HepG2 (cell line): Measurements from ENCODE around the gene MPST. TPM values are rescaled to one million over a fixed set of nuclear protein-coding genes. Genes with fewer than 3 reads are reported as not detected.

ENCODE experiments used
- ATAC-seq: fragments of 200-7000 bp; cut with Tn5 transposase; 3 replicates; pipeline ENCODE4 v1.9.1; 2020; ENCODE audit warnings: mild to moderate bottlenecking, moderate library complexity
- BruUV-seq: library from RNA; stranded (reverse); fragments of 400-500 nt; replicated peaks from 2 replicates; lab custom pipeline; 2021; lab: Mats Ljungman, UMichigan
- CTCF ChIA-PET: fragments of 300-600 bp; formaldehyde crosslinking; extraction: SDS; loops from one replicate; lab custom pipeline; 2021; ENCODE audit warnings: low total read pairs, inconsistent platforms, low intra/inter-chr PET ratio; lab: Yijun Ruan, JAX
- POLR2A ChIA-PET: fragments of 350-600 bp; sonication (Branson Sonifier 250); formaldehyde crosslinking; loops from one replicate; lab custom pipeline; 2020; ENCODE audit warnings: antibody characterized with exemption, inconsistent platforms; lab: Yijun Ruan, JAX
- DNase-seq: peaks from one replicate; pipeline ENCODE4 v3.0.0-alpha.2; 2015; ENCODE audit warnings: low spot score
- FAIRE-seq: peaks from 3 replicates; lab custom pipeline; 2011; peaks lifted over from hg19 to GRCh38; lab: Jason Lieb, UNC
- H2AFZ ChIP-seq: one replicate; pipeline ENCODE4 v1.6.1; 2011; ENCODE audit warnings: low read length, inconsistent platforms
- H3K27ac ChIP-seq: fragments of 300-600 bp; 3 replicates; pipeline ENCODE4 v1.8.0; 2011; ENCODE audit warnings: mixed run types, mild to moderate bottlenecking, mixed read lengths, low read length, inconsistent platforms; ENCODE audit not compliant: insufficient read depth; ENCODE audit errors: extremely low read length
- H3K27me3 ChIP-seq, 2 experiments: fragments of 200-600 bp in 1 of 2; 2 replicates in 1 of 2; 3 replicates in 1 of 2; pipeline versions ENCODE4 v1.6.0 to v1.8.0; 2011; ENCODE audit warnings: low read length in 2 of 2, mild to moderate bottlenecking in 2 of 2, moderate library complexity in 2 of 2, inconsistent platforms in 1 of 2; ENCODE audit not compliant: insufficient read depth in 2 of 2, control insufficient read depth in 1 of 2
- H3K36me3 ChIP-seq, 2 experiments: fragments of 200-600 bp in 1 of 2; replicated peaks in 1 of 2; 2 replicates in 1 of 2; 3 replicates in 1 of 2; pipeline versions ENCODE4 v1.5.1 to v1.8.0; 2011; ENCODE audit warnings: low read length in 2 of 2, inconsistent platforms in 1 of 2; ENCODE audit not compliant: insufficient read depth in 2 of 2, control insufficient read depth in 1 of 2
- H3K4me1 ChIP-seq: 2 replicates; pipeline ENCODE4 v1.5.1; 2012; ENCODE audit warnings: low read length, inconsistent platforms; ENCODE audit not compliant: insufficient read depth
- H3K4me2 ChIP-seq: 2 replicates; pipeline ENCODE4 v1.6.0; 2011; ENCODE audit warnings: low read depth, low read length, inconsistent platforms
- H3K4me3 ChIP-seq, 3 experiments: fragments of 200-600 bp in 1 of 3; sonication (generic), shearing (Covaris generic) in 1 of 3; replicated peaks in 1 of 3; 2 replicates each; pipeline ENCODE4 v1.5.1; 2011 to 2016; ENCODE audit warnings: low read length in 3 of 3, inconsistent platforms in 2 of 3, low read depth in 2 of 3, mild to moderate bottlenecking in 2 of 3, control low read depth in 1 of 3, mixed read lengths in 1 of 3; ENCODE audit not compliant: insufficient read depth in 1 of 3
- H3K79me2 ChIP-seq: one replicate; pipeline ENCODE4 v1.6.1; 2011; ENCODE audit warnings: low read length, inconsistent platforms; ENCODE audit not compliant: insufficient read depth
- H3K9ac ChIP-seq: 2 replicates; pipeline ENCODE4 v1.6.0; 2011; ENCODE audit warnings: mild to moderate bottlenecking, low read depth, low read length, inconsistent platforms; ENCODE audit not compliant: insufficient read depth
- H3K9me3 ChIP-seq: 2 replicates; pipeline ENCODE4 v1.5.1; 2012; ENCODE audit warnings: mild to moderate bottlenecking, low read length
- H4K20me1 ChIP-seq: 2 replicates; pipeline ENCODE4 v1.6.0; 2011; ENCODE audit warnings: inconsistent platforms, mild to moderate bottlenecking, low read length, moderate library complexity; ENCODE audit not compliant: insufficient read depth
- ATF2 ChIP-seq: sonication (generic); formaldehyde crosslinking; IDR thresholded peaks from 2 replicates; pipeline ENCODE4 v1.4.0; 2020; ENCODE audit warnings: missing genetic modification reagents
- FOSL2 ChIP-seq: sonication (generic); formaldehyde crosslinking; IDR thresholded peaks from 2 replicates; pipeline ENCODE4 v1.4.0; 2020; ENCODE audit warnings: missing genetic modification reagents
- FOXO4 ChIP-seq: sonication (generic); formaldehyde crosslinking; conservative IDR thresholded peaks from 2 replicates; pipeline ENCODE4 v1.8.1; 2023; ENCODE audit warnings: missing genetic modification reagents
- HNRNPUL1 ChIP-seq: fragments of 200-400 bp; formaldehyde crosslinking; IDR thresholded peaks from 2 replicates; pipeline ENCODE4 v1.6.1; 2017; ENCODE audit warnings: low read depth, mild to moderate bottlenecking, low read length, moderate library complexity
- HOMEZ ChIP-seq: IDR thresholded peaks from 2 replicates; pipeline ENCODE4 v1.6.1; 2016; ENCODE audit warnings: low read depth
- KLF13 ChIP-seq: sonication (generic); formaldehyde crosslinking; IDR thresholded peaks from 2 replicates; pipeline ENCODE4 v1.4.0; 2020; ENCODE audit warnings: mild to moderate bottlenecking, missing genetic modification reagents
- PHF20 ChIP-seq: sonication (generic); formaldehyde crosslinking; IDR thresholded peaks from 2 replicates; pipeline ENCODE4 v1.5.0; 2020; ENCODE audit warnings: mild to moderate bottlenecking, missing genetic modification reagents
- PRMT3 ChIP-seq: sonication (generic); formaldehyde crosslinking; IDR thresholded peaks from 2 replicates; pipeline ENCODE4 v1.8.1; 2022; ENCODE audit warnings: low read depth, mild to moderate bottlenecking, moderate library complexity, missing genetic modification reagents, borderline replicate concordance
- RFXAP ChIP-seq: sonication (generic); formaldehyde crosslinking; IDR thresholded peaks from 2 replicates; pipeline ENCODE4 v1.4.0; 2020; ENCODE audit warnings: missing genetic modification reagents, borderline replicate concordance
- TGIF2 ChIP-seq: IDR thresholded peaks from 2 replicates; pipeline ENCODE4 v1.6.1; 2016; ENCODE audit warnings: control low read depth, missing compliant biosample characterization
- ZNF354B ChIP-seq: sonication (generic); formaldehyde crosslinking; IDR thresholded peaks from 2 replicates; pipeline ENCODE4 v1.8.0; 2022; ENCODE audit warnings: mild to moderate bottlenecking, missing genetic modification reagents
- ZSCAN29 ChIP-seq: sonication (generic); formaldehyde crosslinking; conservative IDR thresholded peaks from 2 replicates; pipeline ENCODE4 v1.4.0; 2020; ENCODE audit warnings: mild to moderate bottlenecking, missing genetic modification reagents
- WGBS: methylation state at CpG from one replicate; pipeline ENCODE4 v1.1.6; 2017; ENCODE audit warnings: low lambda C conversion rate; 5-methylcytosine and 5-hydroxymethylcytosine counted together
- in situ Hi-C: cut with HindIII; loops from 2 replicates; pipeline ENCODE4 v1.10.0; 2017; ENCODE audit warnings: low pct_unique_long_range_greater_than_20kb; ENCODE audit not compliant: extremely low pct_ligation_motif_present
- intact Hi-C: fragments of 100-400 bp; cut with micrococcal nuclease; formaldehyde crosslinking; loops from one replicate; pipeline ENCODE4 v1.10.0; 2022; ENCODE audit not compliant: unreplicated experiment
- polyA plus RNA-seq, 8 experiments: library from polyadenylated mRNA; depleted of rRNA in 3 of 8; stranded (reverse) in 7 of 8; unstranded in 1 of 8; fragments of >200 nt; fragmentation: Illumina TruSeq in 4 of 8; extraction: Trizol in 4 of 8; gene quantifications; 2 replicates each; pipeline versions ENCODE4 v1.2.1 to v1.2.3, GENCODE V29; 2011 to 2016; ENCODE audit warnings: low read depth in 4 of 8, missing spikeins in 1 of 8, mixed read lengths in 1 of 8; ENCODE audit not compliant: insufficient read depth in 1 of 8
- total RNA-seq, 5 experiments: library from RNA; depleted of rRNA; stranded (reverse); fragments of >200 nt; fragmentation: Illumina TruSeq; extraction: Trizol; gene quantifications; 2 replicates each; pipeline ENCODE4 v1.2.3, GENCODE V29; 2016; ENCODE audit warnings: low read depth in 1 of 5

The MPST gene
- total and polyA plus RNA-seq, 2 of the 13 experiments (the other 11 are each of a cell fraction or from before 2014, with no cell fraction given), result 133 to 141 TPM

GRCh38 chr22:37062376-37062675, 42.8 kb downstream of the MPST start:
- Histone ChIP-seq H3K9ac (no peak overlapping the region), H3K4me1 (peaks cover 31% of the 10 kb centered on the region), H3K79me2 (no peaks in the 10 kb centered on the region), H3K36me3 (no peaks in the 10 kb centered on the region), H3K27me3 (no peaks in the 10 kb centered on the region), H4K20me1 (no peaks in the 10 kb centered on the region), H3K9me3 (no peaks in the 10 kb centered on the region), H3K27ac (no peak overlapping the region), H2AFZ (no peak overlapping the region), H3K4me2 (no peak overlapping the region), H3K4me3 (no peak overlapping the region)
- TF ChIP-seq FOXO4 (CRISPR knock-in tag), result no peak
- TF ChIP-seq PRMT3, result no peak
- no peak for TF ChIP-seq ATF2 (CRISPR knock-in tag)
- TF ChIP-seq ZNF354B, result no peak
- no peak for TF ChIP-seq RFXAP (CRISPR knock-in tag)
- no peak for TF ChIP-seq HOMEZ (CRISPR knock-in tag)
- TF ChIP-seq PHF20 (CRISPR knock-in tag), result no peak
- TF ChIP-seq TGIF2, result no peak
- TF ChIP-seq ZSCAN29 (CRISPR knock-in tag), result no peak
- TF ChIP-seq HNRNPUL1, result no peak
- TF ChIP-seq KLF13, result no peak
- no peak for TF ChIP-seq FOSL2 (CRISPR knock-in tag)
- in situ Hi-C loops (no loop called here), intact Hi-C loops (no loop called here)
- no peak for DNase-seq
- no TSS peak for BruUV-seq
- ATAC-seq, result no peak
- WGBS, result 38% methylated on average over 7 of the region's 7 CpGs
- FAIRE-seq, result no peak
- ChIA-PET CTCF (no interaction called here), POLR2A (no interaction called here)
